GF-D8 (cell line): ENCODE measurements around the gene P2RX3.
"Not testable (repeated sequence)": the region's sequence is repeated elsewhere in the genome, so short reads cannot be mapped to it uniquely, and the experiment has no call there.

Source experiments
- DNase-seq: peaks from one replicate; lab custom pipeline; 2025; lab: John Stamatoyannopoulos, UW

P2RX3 gene

DNA sequence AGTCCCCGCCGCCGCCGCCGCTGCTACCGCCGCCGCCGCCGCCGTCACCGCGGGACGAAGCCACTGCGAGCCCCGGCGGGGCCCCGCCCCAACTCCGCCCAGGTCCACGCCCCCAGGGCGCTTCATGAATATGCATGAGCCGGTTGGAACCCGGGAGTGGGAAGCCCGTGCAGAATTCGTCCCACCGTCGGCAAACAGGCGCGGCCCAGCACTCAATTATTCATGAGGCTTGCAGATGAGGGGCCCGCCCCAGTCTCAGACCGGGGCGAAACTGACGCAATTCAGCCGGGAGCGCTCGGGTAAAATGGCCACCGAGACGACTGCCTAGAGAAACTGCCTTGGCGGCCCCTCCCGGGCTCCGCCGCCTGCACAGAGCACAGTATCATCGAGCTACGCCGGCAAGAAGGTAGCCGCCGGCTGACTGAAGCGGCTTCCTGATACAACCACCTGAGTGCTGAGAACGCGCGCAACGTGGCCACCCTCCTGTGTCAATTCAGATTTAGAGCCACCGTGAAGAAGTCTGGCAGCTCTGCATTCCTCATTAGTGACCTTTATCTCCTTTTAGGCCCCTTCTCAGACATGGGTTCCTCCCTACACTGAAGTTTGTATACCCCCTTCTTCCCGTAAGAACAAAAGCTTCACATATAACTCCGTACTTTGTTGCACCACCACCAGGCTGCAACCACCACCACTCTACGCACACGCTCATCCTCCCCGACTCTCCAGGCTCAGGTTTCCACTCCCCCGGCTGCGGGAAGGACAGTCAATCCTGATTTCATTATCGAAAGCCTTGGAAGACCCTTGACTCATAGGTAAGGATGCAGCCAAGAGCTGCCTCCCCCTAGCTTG, 13.0 kb upstream of the P2RX3 start, which contains the start of gene TNKS1BP1:
Gene TNKS1BP1, minus strand, starts transcription at position 67 of the 849 bp plus-strand sequence. CDS start 3,067 bp downstream, outside the sequence.
- DNase-seq: peak; percentile 88

DNA sequence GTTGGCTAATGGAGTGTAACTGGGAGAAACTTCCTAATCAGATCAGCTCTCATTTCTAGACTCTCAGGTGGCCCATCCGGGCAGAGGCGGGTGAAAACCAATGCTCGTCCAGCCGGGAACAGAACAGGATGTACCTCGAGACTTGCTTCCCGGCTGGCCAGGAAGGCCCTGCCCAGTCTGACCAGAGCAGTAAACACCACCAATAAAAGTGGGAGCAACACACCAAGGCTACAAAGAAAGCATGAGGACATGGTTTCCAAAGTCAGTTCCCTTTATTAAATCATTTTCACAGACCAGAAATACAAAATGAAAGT, 12.5 kb upstream of the P2RX3 start:
- DNase-seq: no peak

DNA sequence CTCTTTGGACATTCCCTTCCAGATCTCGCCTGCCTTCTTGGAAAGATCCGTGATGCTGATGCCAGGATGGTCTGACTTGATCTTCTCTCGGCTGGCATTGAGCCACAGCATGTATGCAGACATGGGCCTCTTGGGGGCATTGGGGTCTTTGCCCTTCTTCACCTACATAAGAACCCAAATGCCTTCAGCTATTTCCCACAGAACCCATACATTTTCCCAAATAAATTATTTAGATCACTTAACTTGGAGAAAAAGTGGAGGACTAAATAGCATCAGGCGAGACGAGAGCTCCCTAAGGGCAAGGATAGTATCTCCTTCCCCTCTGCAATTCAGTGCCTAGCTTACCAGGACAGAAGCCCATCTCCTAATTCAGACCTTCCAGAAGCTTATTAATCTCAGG, 10.4 kb upstream of the P2RX3 start:
- DNase-seq: no peak

GRCh38 chr11:57330029-57330428, 8.1 kb upstream of the P2RX3 start:
- no peak for DNase-seq

- no peak for DNase-seq
Observed at GRCh38 chr11:57331720-57332119, 6.4 kb upstream of the P2RX3 start.

GRCh38 chr11:57332694-57333440, 5.3 kb upstream of the P2RX3 start:
- DNase-seq: no peak

DNA sequence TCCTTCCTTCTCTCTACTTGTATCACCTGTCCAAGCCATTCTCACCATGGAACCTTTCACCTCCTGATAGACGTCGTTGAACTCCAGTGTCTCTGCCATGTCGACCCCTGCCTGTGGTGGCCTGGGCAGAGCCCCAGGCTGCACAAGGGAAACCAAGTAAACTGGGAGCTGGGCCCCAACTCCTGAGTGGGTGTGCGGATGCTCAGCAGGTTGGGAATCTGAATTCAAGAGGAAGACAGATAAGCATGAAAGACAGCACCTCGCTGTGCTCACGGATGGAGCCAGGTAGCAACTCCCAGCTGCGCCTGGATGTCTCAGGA, 3.2 kb upstream of the P2RX3 start:
- DNase-seq: no peak

DNA sequence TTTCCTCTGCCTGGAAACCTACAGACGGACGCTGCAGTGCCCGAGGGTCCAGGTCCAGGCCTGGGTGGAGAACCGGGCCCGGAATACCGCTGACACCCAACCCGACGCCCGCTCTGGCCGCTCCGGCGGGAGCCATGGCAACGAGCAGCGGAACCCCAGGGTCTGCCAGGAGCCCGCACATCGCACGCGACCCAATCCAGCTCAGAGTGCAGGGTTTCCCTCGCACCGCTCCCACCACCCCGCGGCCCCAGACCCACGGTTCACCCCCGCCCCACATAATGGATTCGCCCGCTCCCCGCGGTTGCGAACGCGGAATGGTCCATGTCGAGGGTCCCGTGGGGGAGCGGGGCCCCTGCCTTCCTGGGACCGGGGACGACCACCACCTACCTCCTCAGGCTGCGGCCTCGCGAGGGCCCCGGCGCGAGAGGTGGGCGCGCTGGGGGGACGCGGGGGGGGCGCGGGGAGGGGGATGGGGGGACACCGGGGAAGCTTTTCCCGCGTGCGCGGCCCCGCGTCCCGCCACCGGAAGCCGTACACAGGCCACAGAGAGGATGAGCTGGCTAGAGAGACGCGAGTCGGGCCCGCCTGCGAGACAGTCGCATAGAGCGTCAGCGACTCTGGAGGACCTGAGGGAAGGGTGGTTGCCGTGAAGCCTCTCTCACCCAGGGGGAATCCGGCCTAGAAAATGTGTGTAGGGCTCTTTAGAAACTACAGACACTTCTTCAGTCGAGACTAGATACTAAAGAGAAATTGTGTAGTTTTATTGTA, 2.6 kb upstream of the P2RX3 start, which contains the start of gene SSRP1:
Gene SSRP1, minus strand, starts transcription at position 550 of the 768 bp plus-strand sequence. CDS start 771 bp downstream, outside the sequence.
- DNase-seq: peak; percentile 50

GRCh38 chr11:57336111-57336666, 2.0 kb upstream of the P2RX3 start:
- DNase-seq: no peak

- not testable (repeated sequence) for DNase-seq
Observed at GRCh38 chr11:57336856-57337255, 1.3 kb upstream of the P2RX3 start.

GRCh38 chr11:57339328-57339727, 1.2 kb downstream of the P2RX3 start:
- no peak for DNase-seq

DNA sequence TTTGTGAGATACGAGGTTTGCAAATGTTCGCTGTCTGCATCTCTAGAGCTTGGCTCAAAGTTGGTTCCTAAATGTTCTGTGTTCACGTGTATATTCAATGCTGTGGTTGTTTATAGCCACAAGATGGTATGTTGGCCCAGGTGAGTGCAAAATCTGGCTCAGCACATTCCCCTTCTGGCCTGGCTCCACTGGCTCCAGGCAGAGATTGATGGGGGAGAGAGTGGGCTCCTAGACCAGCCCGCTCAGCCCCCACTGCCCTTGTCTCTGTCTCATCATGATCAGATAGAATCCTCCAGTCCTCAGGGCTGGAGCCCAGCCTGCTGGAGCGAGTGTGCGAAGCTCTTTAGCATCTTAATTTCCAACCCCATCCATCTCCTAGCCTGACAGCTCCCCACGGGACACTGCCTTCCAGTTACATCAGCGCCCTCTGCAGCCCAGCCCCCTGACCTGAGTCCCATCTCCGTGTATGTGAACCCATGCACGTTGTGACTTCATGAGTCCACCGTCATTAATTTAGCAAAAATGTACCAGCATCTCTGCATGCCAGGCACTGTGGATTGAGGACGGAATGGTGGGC, 2.0 kb downstream of the P2RX3 start:
- no peak for DNase-seq

DNA sequence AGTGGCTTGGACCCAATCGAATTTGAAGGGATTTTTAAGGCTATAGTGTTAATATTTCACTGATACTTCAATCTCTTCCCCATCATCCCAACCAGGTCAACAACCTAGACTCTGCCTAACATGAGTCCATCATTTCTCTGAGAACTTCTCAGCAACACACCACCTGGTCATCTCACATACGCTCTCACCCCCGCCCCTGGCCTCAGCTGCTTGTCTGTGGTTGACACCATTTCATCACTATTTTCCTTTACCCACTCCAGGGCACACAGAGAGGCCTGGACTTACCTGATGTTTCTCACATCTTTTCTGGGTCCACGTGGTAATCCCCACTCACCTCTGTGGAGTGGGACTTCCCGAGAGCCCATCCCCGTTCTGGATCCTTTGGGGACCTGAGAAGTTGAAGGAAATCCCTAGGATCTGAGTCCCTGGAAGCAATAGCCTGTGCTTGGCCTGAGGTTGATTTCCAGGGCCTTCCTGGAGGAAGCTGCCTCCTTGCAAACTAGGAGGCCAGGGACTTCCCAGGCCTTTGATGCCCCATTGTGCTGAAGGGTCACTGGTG, 3.2 kb downstream of the P2RX3 start:
- no peak for DNase-seq

GRCh38 chr11:57342702-57343101, 4.5 kb downstream of the P2RX3 start:
- no peak for DNase-seq

DNA sequence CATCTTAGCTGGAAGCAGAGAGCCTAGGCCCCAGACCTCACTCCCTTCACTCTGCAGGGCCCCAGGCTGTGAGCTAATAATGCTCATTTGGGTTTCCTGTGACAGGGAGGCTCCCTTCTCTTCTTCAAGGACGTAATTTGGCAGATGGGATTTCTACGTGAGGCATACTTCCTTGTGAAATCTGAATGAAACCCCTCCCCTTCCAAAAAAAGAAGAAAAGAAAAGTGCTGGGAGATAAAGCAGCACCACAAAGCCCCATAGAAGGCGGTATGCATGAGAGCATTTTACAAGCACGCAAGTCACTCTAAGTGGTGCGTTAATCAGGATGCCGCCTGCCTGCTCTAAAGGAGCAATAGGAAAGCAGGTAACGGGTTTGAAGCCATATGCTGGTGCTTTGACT, 5.7 kb downstream of the P2RX3 start:
- DNase-seq: peak; percentile 47

GRCh38 chr11:57344826-57345225, 6.7 kb downstream of the P2RX3 start:
- DNase-seq: no peak

GRCh38 chr11:57345555-57346211, 7.5 kb downstream of the P2RX3 start:
- peak; percentile 28 for DNase-seq

DNA sequence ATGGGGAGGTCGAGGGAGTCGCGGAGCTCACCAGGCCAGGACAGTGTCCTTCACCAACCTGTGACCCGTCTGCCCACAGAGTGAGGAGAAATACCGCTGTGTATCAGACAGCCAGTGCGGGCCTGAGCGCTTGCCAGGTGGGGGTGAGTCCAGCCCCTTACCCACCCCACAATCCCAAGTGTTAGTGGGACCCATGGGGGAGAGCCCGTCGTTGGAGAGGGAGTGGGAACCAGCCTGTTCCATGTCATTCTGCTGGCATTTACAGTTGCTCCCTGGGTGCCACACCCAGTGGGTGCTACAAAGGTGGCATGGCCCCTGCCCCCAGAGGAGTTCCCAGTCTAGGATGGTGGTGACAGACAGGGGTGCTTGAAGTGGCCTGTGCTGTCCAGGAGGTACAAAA, 9.2 kb downstream of the P2RX3 start:
- DNase-seq: no peak

DNA sequence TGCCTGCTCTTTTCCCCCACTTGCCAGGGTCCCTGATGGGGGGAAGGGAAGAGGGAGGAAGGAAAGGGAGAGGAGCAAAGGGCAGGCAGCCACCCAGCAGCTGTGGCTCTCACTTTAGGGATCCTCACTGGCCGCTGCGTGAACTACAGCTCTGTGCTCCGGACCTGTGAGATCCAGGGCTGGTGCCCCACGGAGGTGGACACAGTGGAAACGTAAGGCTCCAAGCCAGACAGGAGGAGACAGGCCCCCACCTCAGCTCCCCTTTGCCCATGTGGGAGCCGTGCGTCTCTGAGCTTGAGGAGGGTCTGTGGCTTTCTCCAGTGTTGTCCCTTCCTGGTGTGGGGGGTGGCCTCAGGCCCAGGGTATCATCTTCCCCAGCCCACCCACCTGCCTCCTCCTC, 9.9 kb downstream of the P2RX3 start:
- no peak for DNase-seq

GRCh38 chr11:57348636-57349313, 10.6 kb downstream of the P2RX3 start:
- DNase-seq: no peak
